Loucy (cell line): ENCODE results near the gene SPC25.

Experiments used
- H2AFZ ChIP-seq: fragments of 200-600 bp; sonication (generic); 2 replicates; pipeline ENCODE4 v1.6.0; 2016; ENCODE audit warnings: antibody characterized with exemption, mild to moderate bottlenecking, low read length, moderate library complexity
- H3F3A ChIP-seq: fragments of 200-600 bp; 2 replicates; pipeline ENCODE4 v1.6.0; 2016; ENCODE audit warnings: antibody characterized with exemption, low read depth, mild to moderate bottlenecking
- H3K27me3 ChIP-seq: fragments of 200-600 bp; sonication (generic); 2 replicates; pipeline ENCODE4 v1.6.1; 2014; ENCODE audit warnings: low read length, mild to moderate bottlenecking; ENCODE audit not compliant: insufficient read depth, poor library complexity, severe bottlenecking
- H3K36me3 ChIP-seq: fragments of 200-600 bp; sonication (generic); 2 replicates; pipeline ENCODE4 v1.6.1; 2016; ENCODE audit warnings: low read length; ENCODE audit not compliant: insufficient read depth
- H3K4me1 ChIP-seq: fragments of 200-600 bp; sonication (generic); 2 replicates; pipeline ENCODE4 v1.5.1; 2014; ENCODE audit warnings: low read length, mild to moderate bottlenecking; ENCODE audit not compliant: insufficient read depth, poor library complexity, severe bottlenecking
- H3K4me2 ChIP-seq: fragments of 200-600 bp; sonication (generic); 2 replicates; pipeline ENCODE4 v1.6.0; 2014; ENCODE audit warnings: antibody characterized with exemption, low read length, low read depth, mild to moderate bottlenecking; ENCODE audit not compliant: poor library complexity, severe bottlenecking
- H3K4me3 ChIP-seq: fragments of 200-600 bp; sonication (generic); 2 replicates; pipeline ENCODE4 v1.5.1; 2014; ENCODE audit warnings: low read length, mild to moderate bottlenecking, mixed read lengths; ENCODE audit not compliant: poor library complexity, severe bottlenecking
- H3K79me2 ChIP-seq: fragments of 200-600 bp; sonication (generic); 2 replicates; pipeline ENCODE4 v1.6.1; 2014; ENCODE audit warnings: low read length; ENCODE audit not compliant: insufficient read depth
- H3K9ac ChIP-seq: fragments of 200-600 bp; sonication (generic); 2 replicates; pipeline ENCODE4 v1.6.0; 2014; ENCODE audit warnings: mild to moderate bottlenecking, low read depth, low read length, moderate library complexity; ENCODE audit not compliant: poor library complexity, severe bottlenecking
- H3K9me2 ChIP-seq: fragments of 200-600 bp; sonication (generic); replicated peaks from 2 replicates; pipeline ENCODE4 v1.6.1; 2016; ENCODE audit warnings: low read depth, low read length, mixed read lengths
- H3K9me3 ChIP-seq: fragments of 200-600 bp; sonication (generic); 2 replicates; pipeline ENCODE4 v1.6.1; 2014; ENCODE audit warnings: mild to moderate bottlenecking, antibody characterized with exemption, low read length, low read depth; ENCODE audit not compliant: insufficient read depth
- H4K20me1 ChIP-seq: fragments of 200-600 bp; sonication (generic); 2 replicates; pipeline ENCODE4 v1.6.0; 2014; ENCODE audit warnings: antibody characterized with exemption, low read length, mild to moderate bottlenecking; ENCODE audit not compliant: insufficient read depth, poor library complexity, severe bottlenecking
- CTCF ChIP-seq: fragments of 200-600 bp; sonication (generic); conservative IDR thresholded peaks from 2 replicates; pipeline ENCODE4 v1.5.1; 2014; ENCODE audit warnings: mild to moderate bottlenecking, antibody characterized with exemption, low read length
- EZH2phosphoT487 ChIP-seq: fragments of 200-600 bp; IDR thresholded peaks from 2 replicates; pipeline ENCODE4 v1.6.1; 2018; ENCODE audit warnings: antibody characterized with exemption, mild to moderate bottlenecking, moderate library complexity, borderline replicate concordance

Gene SPC25

GRCh38 chr2:168896783-168897182 is 6.6 kb upstream of the SPC25 start:
- Histone ChIP-seq H3K9me3 (no peaks in the 10 kb centered on the region), H3K27me3 (no peaks in the 10 kb centered on the region), H3K79me2 (no peaks in the 10 kb centered on the region), H3K4me2 (no peak overlapping the region), H3K4me3 (no peak overlapping the region), H2AFZ (no peak overlapping the region), H3K36me3 (no peaks in the 10 kb centered on the region), H3K4me1 (no peaks in the 10 kb centered on the region), H4K20me1 (no peaks in the 10 kb centered on the region), H3F3A (no peaks in the 10 kb centered on the region), H3K9me2 (no peaks in the 10 kb centered on the region), H3K9ac (no peak overlapping the region)
- no peak for TF ChIP-seq CTCF
- TF ChIP-seq EZH2phosphoT487: no peak

- no peaks in the 10 kb centered on the region for H3K9me2 ChIP-seq
- no peak overlapping the region for H3K9ac ChIP-seq
- H3F3A ChIP-seq: no peaks in the 10 kb centered on the region
- no peaks in the 10 kb centered on the region for H3K79me2 ChIP-seq
- no peaks in the 10 kb centered on the region for H4K20me1 ChIP-seq
- H3K4me1 ChIP-seq: peaks cover 2% of the 10 kb centered on the region
- H3K9me3 ChIP-seq: no peaks in the 10 kb centered on the region
- no peak overlapping the region for H3K4me3 ChIP-seq
- no peak overlapping the region for H2AFZ ChIP-seq
- no peak overlapping the region for H3K4me2 ChIP-seq
- no peaks in the 10 kb centered on the region for H3K36me3 ChIP-seq
- TF ChIP-seq CTCF: no peak
- TF ChIP-seq EZH2phosphoT487: no peak
- H3K27me3 ChIP-seq: no peaks in the 10 kb centered on the region
Measured at GRCh38 chr2:168895771-168896170, 5.5 kb upstream of the SPC25 start.

GRCh38 chr2:168894720-168895119 is 4.5 kb upstream of the SPC25 start:
- TF ChIP-seq EZH2phosphoT487 (no peak), CTCF (no peak)
- Histone ChIP-seq H3F3A (no peaks in the 10 kb centered on the region), H3K79me2 (peaks cover 5% of the 10 kb centered on the region), H3K36me3 (no peaks in the 10 kb centered on the region), H3K9me3 (no peaks in the 10 kb centered on the region), H3K9ac (no peak overlapping the region), H2AFZ (no peak overlapping the region), H3K4me2 (no peak overlapping the region), H4K20me1 (no peaks in the 10 kb centered on the region), H3K4me1 (peaks cover 6% of the 10 kb centered on the region), H3K9me2 (no peaks in the 10 kb centered on the region), H3K4me3 (no peak overlapping the region), H3K27me3 (no peaks in the 10 kb centered on the region)
